HFFc6 (cell line): Measurements from ENCODE around the gene MAST4. TPM values are rescaled to one million over a fixed set of nuclear protein-coding genes. Genes with fewer than 3 reads are reported as not detected.

Source experiments
- DNase-seq: peaks from one replicate; pipeline ENCODE4 v3.0.0-alpha.2; 2018
- H3K27ac Mint-ChIP-seq: 2 replicates; pipeline ENCODE4 v1.8.0; 2020; ENCODE audit warnings: mild to moderate bottlenecking, mixed read lengths
- H3K27me3 Mint-ChIP-seq: 2 replicates; pipeline ENCODE4 v1.8.0; 2021; ENCODE audit warnings: mild to moderate bottlenecking, moderate library complexity, mixed read lengths; ENCODE audit not compliant: insufficient read depth
- H3K36me3 Mint-ChIP-seq: 2 replicates; pipeline ENCODE4 v1.8.0; 2021; ENCODE audit warnings: low read depth, mixed read lengths
- H3K4me1 Mint-ChIP-seq: 2 replicates; pipeline ENCODE4 v1.8.0; 2020; ENCODE audit warnings: low read depth, mixed read lengths
- H3K4me3 Mint-ChIP-seq: 2 replicates; pipeline ENCODE4 v1.8.0; 2020; ENCODE audit warnings: mild to moderate bottlenecking, moderate library complexity, mixed read lengths
- H3K9me3 Mint-ChIP-seq: 2 replicates; pipeline ENCODE4 v1.8.0; 2020; ENCODE audit warnings: mild to moderate bottlenecking, mixed read lengths
- total RNA-seq, 6 experiments: library from RNA; stranded (reverse); fragmentation: NEBNext Ultra II Directional; extraction: Animal tissue kit (Norgen Biotek cat#: 25700); gene quantifications; 2 replicates in 1 of 6; 3 replicates in 5 of 6; pipeline ENCODE4 v1.2.3, GENCODE V29; 2021
- TF ChIP-seq, protein P1 (sequence below): fragments of 200-600 bp; sonication (generic); IDR thresholded peaks from 2 replicates; pipeline ENCODE4 v1.5.0; 2021; ENCODE audit warnings: antibody characterized with exemption, mild to moderate bottlenecking

The MAST4 gene
- total RNA-seq, 6 experiments from 2014 or later = 3.0 to 5.6 (median 3.9) TPM

DNA sequence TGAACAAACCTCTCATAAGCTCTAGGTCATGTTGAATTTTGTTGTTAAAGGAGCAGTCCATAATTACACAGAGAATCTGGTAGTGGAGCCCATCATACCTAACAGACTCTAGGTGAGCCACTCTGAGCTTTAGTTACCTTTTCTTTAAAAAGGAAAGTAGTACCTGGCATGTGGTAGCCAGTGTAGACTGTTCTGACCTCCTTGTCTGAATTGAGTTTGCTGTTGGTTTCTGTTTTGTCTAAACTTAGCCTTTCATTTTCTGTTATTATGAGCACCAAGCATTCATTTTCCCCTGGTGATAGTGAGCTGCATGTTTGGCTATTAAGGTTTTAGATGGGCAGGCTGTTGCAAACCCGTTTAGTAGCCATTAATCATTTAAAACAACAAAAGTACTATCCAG is 112.2 kb downstream of the MAST4 start:
- no peaks in the 10 kb centered on the region for H3K4me1 Mint-ChIP-seq
- H3K36me3 Mint-ChIP-seq = no peaks in the 10 kb centered on the region
- H3K4me3 Mint-ChIP-seq = no peak overlapping the region
- H3K9me3 Mint-ChIP-seq = no peaks in the 10 kb centered on the region
- H3K27ac Mint-ChIP-seq = no peak overlapping the region
- TF ChIP-seq, protein P1, sequence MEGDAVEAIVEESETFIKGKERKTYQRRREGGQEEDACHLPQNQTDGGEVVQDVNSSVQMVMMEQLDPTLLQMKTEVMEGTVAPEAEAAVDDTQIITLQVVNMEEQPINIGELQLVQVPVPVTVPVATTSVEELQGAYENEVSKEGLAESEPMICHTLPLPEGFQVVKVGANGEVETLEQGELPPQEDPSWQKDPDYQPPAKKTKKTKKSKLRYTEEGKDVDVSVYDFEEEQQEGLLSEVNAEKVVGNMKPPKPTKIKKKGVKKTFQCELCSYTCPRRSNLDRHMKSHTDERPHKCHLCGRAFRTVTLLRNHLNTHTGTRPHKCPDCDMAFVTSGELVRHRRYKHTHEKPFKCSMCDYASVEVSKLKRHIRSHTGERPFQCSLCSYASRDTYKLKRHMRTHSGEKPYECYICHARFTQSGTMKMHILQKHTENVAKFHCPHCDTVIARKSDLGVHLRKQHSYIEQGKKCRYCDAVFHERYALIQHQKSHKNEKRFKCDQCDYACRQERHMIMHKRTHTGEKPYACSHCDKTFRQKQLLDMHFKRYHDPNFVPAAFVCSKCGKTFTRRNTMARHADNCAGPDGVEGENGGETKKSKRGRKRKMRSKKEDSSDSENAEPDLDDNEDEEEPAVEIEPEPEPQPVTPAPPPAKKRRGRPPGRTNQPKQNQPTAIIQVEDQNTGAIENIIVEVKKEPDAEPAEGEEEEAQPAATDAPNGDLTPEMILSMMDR = no peak
- H3K27me3 Mint-ChIP-seq = peaks cover 4% of the 10 kb centered on the region
- DNase-seq = no peak

DNA sequence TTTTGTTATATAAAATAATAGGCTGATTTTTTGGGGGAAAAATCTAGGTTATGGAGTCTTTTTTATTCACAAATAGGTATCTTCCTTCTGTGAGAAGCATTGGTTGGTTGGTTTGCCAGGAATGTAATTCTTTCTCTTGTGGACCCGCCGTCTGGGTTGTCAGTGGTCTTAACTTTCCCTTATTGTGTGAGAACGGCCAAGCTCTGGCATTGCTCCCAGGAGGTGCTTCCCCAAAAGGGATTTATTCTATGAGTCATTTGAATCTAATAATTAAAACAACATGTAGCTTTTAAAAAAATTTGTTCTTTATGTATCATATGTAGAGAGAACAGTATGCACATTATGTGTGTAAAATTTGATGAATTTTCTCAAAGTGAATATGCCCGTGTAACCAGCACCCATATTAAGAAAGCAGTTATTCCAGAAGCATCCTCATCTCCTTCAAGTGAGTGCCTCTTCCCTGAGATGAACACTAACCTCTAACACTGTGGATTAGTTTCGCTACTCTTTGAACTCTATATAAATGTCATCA is 114.4 kb downstream of the MAST4 start:
- Mint-ChIP-seq H3K9me3 (no peaks in the 10 kb centered on the region), H3K4me1 (no peaks in the 10 kb centered on the region), H3K4me3 (no peak overlapping the region), H3K27me3 (peaks cover 2% of the 10 kb centered on the region), H3K36me3 (no peaks in the 10 kb centered on the region), H3K27ac (no peak overlapping the region)
- no peak for DNase-seq
- TF ChIP-seq, protein P1 = no peak

DNA sequence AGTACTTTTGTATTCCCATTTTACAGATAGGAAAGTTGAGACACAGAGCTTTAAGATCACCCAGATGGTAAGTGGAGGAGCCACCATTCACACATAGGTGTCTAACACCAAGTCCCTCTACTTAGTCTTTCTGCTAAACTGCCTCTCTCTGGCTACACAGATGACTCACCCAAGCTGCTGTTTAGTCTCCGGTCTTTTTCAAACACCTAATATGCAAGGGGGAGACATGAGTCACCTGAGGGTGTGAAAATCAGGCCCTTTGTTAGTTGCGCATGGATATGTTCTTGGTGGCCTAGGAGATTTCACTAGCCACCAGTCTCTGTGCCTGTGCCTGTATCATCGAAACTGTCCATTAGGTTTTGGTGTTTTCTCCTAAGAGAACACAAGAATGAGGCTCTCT is 117.8 kb downstream of the MAST4 start:
- Mint-ChIP-seq H3K4me1 (no peaks in the 10 kb centered on the region), H3K27ac (no peak overlapping the region), H3K9me3 (no peaks in the 10 kb centered on the region), H3K4me3 (no peak overlapping the region), H3K27me3 (no peaks in the 10 kb centered on the region; the same call in 1 of the 2 replicates), H3K36me3 (no peaks in the 10 kb centered on the region)
- TF ChIP-seq, protein P1 = no peak
- no peak for DNase-seq

DNA sequence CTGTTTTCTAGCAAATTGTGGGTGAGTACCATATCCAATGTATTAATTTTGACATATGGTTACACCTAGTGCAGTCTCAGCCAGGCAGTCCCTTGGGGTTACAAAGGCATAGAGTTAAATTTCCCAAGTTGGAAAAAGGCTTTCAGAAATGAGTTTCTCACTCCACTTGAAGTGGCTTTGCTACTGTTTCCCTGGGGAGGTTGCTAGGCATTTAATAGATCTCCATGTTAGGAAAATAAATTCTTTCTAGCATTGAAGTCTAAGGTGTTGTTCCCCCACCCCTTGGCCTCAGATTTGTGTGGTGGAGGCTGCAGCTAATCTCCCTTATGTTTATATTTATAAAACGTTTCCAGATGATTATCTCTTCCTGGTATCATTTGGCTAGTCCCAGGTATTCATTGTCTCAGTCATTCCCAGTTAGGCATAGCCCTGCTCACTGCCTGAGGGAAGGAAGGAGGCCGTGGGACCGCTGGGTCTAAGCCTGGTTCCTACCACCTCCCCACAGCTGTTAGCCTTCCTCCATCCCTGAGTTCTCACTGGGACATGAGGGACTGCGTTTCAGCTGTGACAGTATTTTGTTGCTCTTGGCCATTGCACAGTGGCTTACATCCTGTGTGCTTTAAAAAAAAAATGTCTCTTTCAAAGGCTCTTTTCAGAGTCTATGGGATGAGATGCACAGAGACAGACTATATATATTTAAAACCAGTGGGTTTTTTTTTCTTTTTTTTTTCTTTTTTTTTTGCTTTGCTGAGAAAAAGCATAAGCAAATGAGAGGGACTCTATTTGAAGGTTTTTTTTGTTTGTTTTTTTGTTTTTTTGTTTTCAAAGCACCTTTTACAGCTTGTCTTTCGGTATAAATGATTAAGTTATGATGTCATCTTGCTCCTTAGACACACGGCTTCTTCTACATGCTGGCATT is 121.5 kb downstream of the MAST4 start:
- Mint-ChIP-seq H3K27ac (no peak overlapping the region), H3K27me3 (no peaks in the 10 kb centered on the region; the same call in none of the 2 replicates), H3K36me3 (no peaks in the 10 kb centered on the region), H3K4me3 (no peak overlapping the region), H3K4me1 (no peaks in the 10 kb centered on the region), H3K9me3 (no peaks in the 10 kb centered on the region)
- no peak for DNase-seq
- TF ChIP-seq, protein P1 = no peak

DNA sequence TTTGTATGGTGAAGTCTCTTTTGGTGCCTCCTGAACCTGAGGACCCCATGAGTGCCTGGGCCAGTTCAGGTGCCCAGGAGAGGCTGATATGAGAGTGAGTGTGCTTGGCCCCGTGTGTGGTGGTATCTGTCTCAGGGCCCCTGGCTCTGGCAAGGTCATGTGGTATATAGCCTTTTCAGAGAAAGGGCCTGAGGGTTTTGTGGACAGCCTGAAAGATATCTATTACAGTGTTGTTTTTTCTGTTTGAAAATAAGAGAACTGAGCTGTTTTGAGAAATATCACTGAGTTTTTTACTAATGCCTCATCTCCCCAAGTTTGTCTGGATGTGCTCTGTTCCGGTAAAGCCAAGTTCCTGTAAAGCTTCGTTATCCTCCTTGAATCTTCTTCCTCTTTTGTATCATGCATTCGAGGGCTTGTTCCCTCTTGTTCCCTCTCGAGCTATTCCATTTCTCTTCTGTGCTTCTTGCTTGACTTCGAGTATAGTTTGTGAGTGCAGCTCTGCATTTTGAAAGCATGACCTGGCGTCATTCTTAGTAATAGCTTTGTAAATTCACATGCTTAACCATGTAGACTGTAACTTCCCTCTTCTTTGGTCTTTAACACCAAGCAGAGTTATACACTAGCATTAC is 122.3 kb downstream of the MAST4 start:
- Mint-ChIP-seq H3K36me3 (no peaks in the 10 kb centered on the region), H3K4me3 (no peak overlapping the region)

More for the DNA sequence above, 122.3 kb downstream of the MAST4 start:
- Mint-ChIP-seq H3K27ac (no peak overlapping the region), H3K9me3 (no peaks in the 10 kb centered on the region), H3K27me3 (no peaks in the 10 kb centered on the region; the same call in none of the 2 replicates), H3K4me1 (no peaks in the 10 kb centered on the region)
- TF ChIP-seq, protein P1 = no peak
- DNase-seq = no peak
